Raji (cell line): ENCODE results near the gene RIIAD1.

Experiments used
- POLR2A ChIP-seq: IDR thresholded peaks from 2 replicates; pipeline ENCODE4 v1.6.1; 2011; ENCODE audit warnings: low read depth, low read length, control low read depth; ENCODE audit not compliant: insufficient read depth

RIIAD1 gene

GRCh38 chr1:151706464-151707415 is 14.6 kb upstream of the RIIAD1 start:
- no peak for TF ChIP-seq POLR2A

DNA sequence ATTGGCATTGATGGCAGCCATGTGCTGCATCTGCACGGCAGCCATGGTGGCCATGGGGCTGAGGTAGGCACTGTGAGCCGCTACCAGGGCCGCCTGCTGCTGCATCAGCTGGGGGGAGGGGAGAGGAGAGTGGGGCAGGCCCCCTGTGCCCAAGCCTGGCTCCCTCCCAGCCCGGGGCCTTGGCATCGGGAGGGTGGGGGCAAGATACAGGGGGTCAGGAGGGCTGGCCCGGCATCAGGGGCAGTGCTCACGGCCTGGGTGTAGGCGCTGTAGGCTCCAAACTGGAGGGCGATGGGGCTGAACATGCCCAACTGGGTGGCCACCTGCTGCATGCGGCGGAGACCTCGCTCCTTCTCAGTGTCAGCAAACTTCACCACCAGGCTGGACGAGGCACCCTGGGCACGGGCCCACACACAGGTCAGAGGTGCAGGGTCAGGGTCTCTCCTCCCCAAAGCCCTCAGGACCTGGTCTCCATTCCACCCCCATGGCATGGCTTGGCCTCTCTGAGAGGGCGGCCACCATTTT is 13.7 kb upstream of the RIIAD1 start:
- TF ChIP-seq POLR2A: no peak

DNA sequence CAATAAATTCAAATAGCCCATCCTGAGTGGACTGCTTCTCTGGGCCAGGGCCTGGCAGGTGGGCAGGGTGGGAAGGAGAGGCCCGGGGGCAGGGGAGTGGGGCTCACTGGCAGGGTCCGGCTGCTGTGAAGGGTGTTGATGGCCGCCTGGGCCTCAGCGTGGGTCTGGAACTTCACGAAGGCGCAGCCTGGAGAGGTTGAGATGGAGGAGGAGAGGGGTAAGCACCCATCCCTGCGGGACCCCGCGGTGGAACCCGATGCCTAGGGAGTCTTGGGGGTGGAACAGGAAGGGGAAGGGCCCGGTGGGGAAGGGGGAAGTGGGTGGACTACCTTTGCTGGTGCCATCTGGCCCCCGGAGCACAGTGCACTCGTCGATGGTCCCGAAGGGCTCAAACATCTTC is 12.4 kb upstream of the RIIAD1 start:
- TF ChIP-seq POLR2A: no peak

DNA sequence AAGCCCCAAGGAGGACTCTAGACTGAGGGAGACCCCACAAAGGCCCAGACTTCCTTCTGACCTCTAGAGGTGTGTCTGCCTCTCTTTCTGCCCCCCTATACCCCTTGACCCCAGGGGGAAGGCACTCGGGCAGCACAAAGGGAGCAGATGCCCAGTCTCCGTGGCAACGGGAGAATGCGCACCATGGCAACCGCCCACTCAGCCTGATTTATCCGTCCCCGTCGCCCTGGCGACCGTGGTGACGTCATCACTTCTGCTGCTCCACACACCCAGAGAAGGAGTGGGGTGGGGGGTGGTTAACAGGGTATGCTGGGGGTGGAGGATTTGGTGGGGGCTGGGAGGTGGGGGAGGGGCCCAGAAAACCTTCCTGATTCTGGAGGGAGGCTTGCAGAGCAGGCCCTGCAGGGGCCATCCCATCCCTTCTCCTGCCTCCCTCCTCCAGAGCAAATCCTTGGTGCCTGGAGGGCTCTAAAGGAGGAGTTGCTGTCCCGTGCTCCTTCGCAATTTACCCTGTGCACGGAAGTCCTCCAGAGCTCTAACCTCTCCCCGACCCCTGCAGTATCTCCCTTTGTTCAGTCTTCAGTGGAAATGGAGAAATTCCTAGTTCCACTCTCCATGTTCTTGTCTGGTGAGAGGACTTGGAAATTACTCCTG is 11.0 kb upstream of the RIIAD1 start:
- TF ChIP-seq POLR2A: no peak

DNA sequence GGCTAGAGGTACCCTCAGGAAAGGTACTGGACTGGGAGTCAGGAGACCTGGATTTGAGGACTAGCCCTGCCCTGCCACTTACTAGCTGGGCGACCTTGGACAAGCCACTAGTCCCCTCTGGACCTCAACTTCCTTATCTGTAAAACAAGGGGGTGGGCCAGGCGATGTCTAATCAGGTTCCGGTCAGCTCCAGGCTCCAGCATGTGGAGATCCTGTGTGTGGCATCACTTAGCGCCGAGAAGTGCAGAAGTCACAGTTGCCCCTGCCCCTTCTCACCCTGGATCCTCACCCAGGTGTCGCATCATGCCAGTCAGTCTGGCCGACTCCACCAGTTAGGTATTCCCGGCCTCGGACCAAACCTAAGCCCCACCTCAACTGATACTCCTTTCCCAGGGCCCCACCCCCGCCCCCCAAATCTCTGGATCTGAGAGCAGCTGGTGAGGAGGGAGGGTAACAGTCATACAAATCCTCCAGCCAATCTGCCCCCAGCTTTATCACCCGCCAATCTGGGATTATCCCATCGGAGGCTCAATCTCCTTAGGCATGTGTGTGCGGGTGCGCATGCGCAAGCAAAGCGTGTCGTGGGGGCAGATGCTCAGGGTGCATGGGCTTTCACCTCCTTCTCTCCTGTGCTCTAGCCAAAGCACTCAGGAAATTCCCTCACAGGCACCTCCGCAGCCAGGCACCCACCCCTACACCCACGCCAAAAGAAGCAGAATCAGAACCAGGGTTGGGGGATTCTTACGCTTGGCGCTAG is 10.1 kb upstream of the RIIAD1 start:
- no peak for TF ChIP-seq POLR2A

DNA sequence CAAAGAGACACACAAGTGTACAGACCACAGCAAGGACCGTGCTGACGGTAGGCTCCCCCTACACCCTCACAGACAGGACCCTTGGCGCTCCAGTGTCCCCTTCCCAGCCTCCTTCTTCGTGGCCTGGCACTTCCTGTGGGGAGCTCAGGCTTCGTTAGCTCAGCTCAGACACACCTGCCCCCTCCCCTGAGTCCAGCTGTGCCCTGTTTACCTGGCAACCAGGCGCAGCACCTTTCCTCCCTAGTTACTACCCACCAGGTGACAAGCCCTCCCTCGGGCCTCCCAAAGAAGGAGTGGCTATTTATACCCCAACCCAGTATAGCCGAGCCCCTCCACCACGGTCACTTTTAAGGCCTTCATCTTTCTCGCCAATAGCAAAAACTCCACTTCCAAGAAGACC is 9.4 kb upstream of the RIIAD1 start:
- TF ChIP-seq POLR2A: no peak

DNA sequence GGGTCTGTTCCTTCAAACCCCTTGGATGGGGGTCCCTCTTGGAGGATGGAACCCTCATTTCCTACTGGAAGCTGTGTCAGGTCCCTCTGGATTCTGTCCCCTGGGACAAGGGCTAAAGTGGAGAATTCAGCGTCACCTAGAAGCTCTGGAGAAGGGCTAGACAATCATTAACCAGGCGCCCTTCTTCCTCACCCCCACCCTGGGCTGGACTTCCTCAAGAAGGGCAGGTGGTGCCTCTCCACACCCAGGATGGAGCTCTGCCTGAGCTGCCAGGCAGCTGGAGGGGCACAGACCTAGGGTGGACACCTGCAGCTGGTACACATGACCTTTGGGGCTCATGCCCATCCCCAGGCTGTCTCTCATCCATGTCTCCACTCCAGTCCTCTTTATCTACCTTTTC is 8.3 kb upstream of the RIIAD1 start:
- TF ChIP-seq POLR2A: no peak

DNA sequence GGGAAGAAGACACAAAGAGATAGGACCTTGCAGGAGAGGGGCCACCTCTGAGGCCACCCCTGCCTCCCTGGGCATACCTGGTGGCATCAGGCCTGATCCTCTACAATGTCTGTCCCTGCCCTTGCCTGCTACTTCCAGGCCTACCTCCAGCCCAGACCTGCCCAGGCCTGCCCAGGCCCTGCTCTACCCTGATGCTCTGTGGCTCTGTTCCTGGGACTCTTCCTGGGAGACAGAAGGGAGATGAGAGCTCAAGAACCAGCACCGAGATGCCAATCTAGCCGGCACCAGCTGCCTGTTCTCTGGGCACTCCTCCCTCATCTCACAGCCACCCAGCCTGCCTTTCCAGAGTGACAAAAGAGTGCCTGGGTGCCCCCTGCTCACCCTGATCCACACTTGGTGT is 7.4 kb upstream of the RIIAD1 start:
- TF ChIP-seq POLR2A: no peak

GRCh38 chr1:151714820-151715725 is 6.2 kb upstream of the RIIAD1 start:
- TF ChIP-seq POLR2A: no peak

DNA sequence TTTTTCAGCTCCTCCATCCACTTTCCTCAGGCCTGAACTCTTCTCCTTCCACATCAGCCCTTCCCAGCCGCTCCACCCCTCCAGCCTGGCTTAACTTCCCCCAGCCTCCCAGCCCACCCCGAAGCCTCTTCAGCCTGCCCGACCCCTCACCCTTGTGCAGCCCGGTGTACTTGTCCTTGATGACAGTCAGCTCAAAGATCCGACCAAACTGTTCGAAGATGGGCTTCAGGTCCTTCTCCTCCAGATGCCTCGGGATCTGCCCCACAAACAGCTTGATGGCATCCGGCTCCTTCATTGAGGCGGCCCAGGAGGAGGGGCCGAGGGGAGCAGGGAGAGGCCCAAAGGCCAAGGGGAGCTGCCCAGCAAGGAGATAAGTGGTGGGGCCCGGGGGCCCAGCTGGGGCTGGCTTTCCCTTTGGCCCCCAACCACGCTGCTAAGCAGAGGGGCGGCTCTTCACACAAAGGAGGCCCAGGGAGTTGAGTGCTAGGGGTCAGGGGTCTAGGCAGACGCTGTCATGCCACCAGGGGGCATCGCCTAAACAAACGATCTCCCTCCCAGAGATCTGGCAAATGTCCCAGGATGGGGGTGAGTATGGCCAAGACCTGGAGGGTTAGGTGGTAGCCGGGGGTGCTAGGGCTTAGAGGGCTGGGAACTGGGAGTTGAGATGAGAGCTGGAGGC is 5.5 kb upstream of the RIIAD1 start:
- no peak for TF ChIP-seq POLR2A

GRCh38 chr1:151716405-151716762 is 4.9 kb upstream of the RIIAD1 start:
- TF ChIP-seq POLR2A: no peak

GRCh38 chr1:151716771-151717631 is 4.3 kb upstream of the RIIAD1 start, which contains the start of gene CELF3:
TSS of gene CELF3 (minus strand) at chr1:151716803. CDS start at chr1:151716020, 783 bp downstream.
- TF ChIP-seq POLR2A: no peak

DNA sequence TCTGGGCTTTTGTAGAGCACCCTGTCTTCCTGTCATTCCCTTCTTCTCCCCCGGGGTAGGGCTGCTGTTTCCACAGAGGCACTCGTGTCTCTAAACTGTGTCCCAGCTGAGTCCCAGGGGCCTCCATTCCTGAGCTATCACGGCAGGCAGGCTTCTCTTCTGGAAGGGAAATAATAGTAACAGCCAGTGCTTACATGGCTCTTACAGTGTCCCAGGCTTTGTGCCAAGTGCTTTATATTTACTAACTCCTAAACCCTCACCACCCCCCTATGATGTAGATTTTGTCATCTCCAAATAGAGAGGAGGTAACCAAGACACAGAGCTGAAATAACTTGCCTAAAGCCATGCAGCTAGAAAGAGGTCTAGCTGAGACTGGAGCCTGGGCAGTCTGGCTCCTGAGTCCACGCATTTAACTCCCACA is 3.3 kb upstream of the RIIAD1 start:
- no peak for TF ChIP-seq POLR2A
